GM06990 (cell line): ENCODE data around the gene ETV6.

Experiments
- DNase-seq: peaks from one replicate; pipeline ENCODE4 v3.0.0-alpha.2; 2011; ENCODE audit not compliant: insufficient read length; ENCODE audit errors: extremely low read depth
- H3K27me3 ChIP-seq: replicated peaks from 2 replicates; pipeline ENCODE4 v1.6.0; 2011; ENCODE audit warnings: low read length; ENCODE audit not compliant: control insufficient read depth, insufficient read depth
- H3K36me3 ChIP-seq: 2 replicates; pipeline ENCODE4 v1.5.1; 2011; ENCODE audit warnings: low read length; ENCODE audit not compliant: control insufficient read depth, insufficient read depth
- H3K4me3 ChIP-seq: replicated peaks from 2 replicates; pipeline ENCODE4 v1.5.1; 2011; ENCODE audit warnings: low read depth, mild to moderate bottlenecking, control low read depth, low read length
- TF ChIP-seq, protein P1 (sequence below): IDR thresholded peaks from 2 replicates; pipeline ENCODE4 v1.5.1; 2011; ENCODE audit warnings: low read length, control low read depth, mild to moderate bottlenecking, inconsistent platforms; ENCODE audit not compliant: insufficient read depth, poor library complexity, severe bottlenecking

ETV6 gene

GRCh38 chr12:11673666-11674461, 24.4 kb downstream of the ETV6 start:
- no peaks in the 10 kb centered on the region for H3K27me3 ChIP-seq
- H3K4me3 ChIP-seq, result no peak overlapping the region
- no peak for DNase-seq
- TF ChIP-seq, protein P1, sequence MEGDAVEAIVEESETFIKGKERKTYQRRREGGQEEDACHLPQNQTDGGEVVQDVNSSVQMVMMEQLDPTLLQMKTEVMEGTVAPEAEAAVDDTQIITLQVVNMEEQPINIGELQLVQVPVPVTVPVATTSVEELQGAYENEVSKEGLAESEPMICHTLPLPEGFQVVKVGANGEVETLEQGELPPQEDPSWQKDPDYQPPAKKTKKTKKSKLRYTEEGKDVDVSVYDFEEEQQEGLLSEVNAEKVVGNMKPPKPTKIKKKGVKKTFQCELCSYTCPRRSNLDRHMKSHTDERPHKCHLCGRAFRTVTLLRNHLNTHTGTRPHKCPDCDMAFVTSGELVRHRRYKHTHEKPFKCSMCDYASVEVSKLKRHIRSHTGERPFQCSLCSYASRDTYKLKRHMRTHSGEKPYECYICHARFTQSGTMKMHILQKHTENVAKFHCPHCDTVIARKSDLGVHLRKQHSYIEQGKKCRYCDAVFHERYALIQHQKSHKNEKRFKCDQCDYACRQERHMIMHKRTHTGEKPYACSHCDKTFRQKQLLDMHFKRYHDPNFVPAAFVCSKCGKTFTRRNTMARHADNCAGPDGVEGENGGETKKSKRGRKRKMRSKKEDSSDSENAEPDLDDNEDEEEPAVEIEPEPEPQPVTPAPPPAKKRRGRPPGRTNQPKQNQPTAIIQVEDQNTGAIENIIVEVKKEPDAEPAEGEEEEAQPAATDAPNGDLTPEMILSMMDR, result no peak
- H3K36me3 ChIP-seq, result peaks cover 8% of the 10 kb centered on the region

DNA sequence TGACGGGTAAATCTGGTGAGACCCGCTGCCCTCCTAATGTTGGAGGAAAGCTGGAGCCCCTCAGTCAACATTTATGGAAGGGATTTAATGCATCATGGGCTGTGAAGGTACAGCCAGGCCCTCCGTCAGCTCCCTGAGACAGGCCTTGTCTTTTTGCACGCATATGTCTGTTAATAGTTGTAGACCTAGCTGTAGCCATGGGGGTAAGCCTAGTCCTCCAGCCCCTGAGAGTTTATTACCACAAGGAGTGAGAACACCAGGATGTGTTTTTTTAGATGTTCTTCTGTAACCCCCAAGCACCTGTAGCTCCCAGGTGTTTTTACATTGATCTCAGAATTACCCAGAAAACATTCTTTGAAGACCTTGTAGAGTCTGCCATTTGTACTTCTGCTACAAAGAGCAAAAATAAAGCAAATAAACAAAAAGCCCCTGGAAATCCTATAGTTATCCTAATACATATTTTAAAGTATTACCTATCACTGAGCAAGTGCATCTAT, 25.5 kb downstream of the ETV6 start:
- DNase-seq, result no peak

DNA sequence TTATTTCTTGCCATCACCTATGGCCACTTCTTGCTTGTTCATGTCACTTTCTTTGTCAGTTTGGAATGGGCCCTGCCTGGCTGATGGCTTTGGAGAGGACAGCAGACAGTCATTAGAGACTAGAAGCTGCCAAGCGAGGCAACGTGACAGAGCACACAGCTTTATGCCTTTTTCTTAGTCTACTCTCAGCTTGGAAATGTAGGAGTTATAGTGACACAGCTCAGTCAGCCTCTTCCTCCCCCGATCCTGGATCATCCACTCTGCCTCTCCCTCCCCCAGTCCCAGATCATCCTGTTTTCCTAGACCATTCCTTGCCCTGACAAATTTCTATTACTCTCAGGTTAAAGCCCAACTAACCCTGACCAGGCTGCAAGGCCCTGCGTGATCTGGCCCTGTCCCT, 26.6 kb downstream of the ETV6 start:
- no peak overlapping the region for H3K4me3 ChIP-seq
- TF ChIP-seq, protein P1, result no peak
- no peak for DNase-seq
- peaks cover 8% of the 10 kb centered on the region for H3K36me3 ChIP-seq
- no peaks in the 10 kb centered on the region for H3K27me3 ChIP-seq

More for the DNA sequence above, 25.5 kb downstream of the ETV6 start:
- Histone ChIP-seq H3K4me3 (no peak overlapping the region), H3K27me3 (no peaks in the 10 kb centered on the region), H3K36me3 (peaks cover 8% of the 10 kb centered on the region)
- TF ChIP-seq, protein P1, result no peak

GRCh38 chr12:11677093-11677492, 27.6 kb downstream of the ETV6 start:
- DNase-seq, result no peak
- no peaks in the 10 kb centered on the region for H3K27me3 ChIP-seq
- TF ChIP-seq, protein P1, result no peak
- H3K4me3 ChIP-seq, result no peak overlapping the region
- H3K36me3 ChIP-seq, result peaks cover 8% of the 10 kb centered on the region

GRCh38 chr12:11677752-11678151, 28.3 kb downstream of the ETV6 start:
- peaks cover 8% of the 10 kb centered on the region for H3K36me3 ChIP-seq
- TF ChIP-seq, protein P1, result no peak
- DNase-seq, result no peak
- no peak overlapping the region for H3K4me3 ChIP-seq
- H3K27me3 ChIP-seq, result no peaks in the 10 kb centered on the region
